Keratinocyte (primary cell): ENCODE results near the gene COPG2. TPM values are rescaled to one million over a fixed set of nuclear protein-coding genes. Genes with fewer than 3 reads are reported as not detected.

Experiments
- DNase-seq: peaks from one replicate; pipeline ENCODE4 v3.0.0-alpha.2; 2011; ENCODE audit warnings: low read depth, missing footprints, low spot score
- FAIRE-seq: peaks from 2 replicates; lab custom pipeline; 2011; peaks lifted over from hg19 to GRCh38; lab: Jason Lieb, UNC
- H2AFZ ChIP-seq: 2 replicates; pipeline ENCODE4 v1.6.0; 2012; ENCODE audit warnings: low read length, control low read depth, inconsistent platforms; ENCODE audit not compliant: control insufficient read depth
- H3K27ac ChIP-seq: 2 replicates; pipeline ENCODE4 v1.5.1; 2011; ENCODE audit warnings: low read length; ENCODE audit not compliant: control insufficient read depth, insufficient read depth
- H3K27me3 ChIP-seq: 3 replicates; pipeline ENCODE4 v1.6.0; 2011; ENCODE audit warnings: low read length; ENCODE audit not compliant: control insufficient read depth, insufficient read depth; ENCODE audit errors: extremely low read depth
- H3K36me3 ChIP-seq, 2 experiments: 2 replicates in 1 of 2; 3 replicates in 1 of 2; pipeline ENCODE4 v1.5.1; 2011; ENCODE audit warnings: low read length in 2 of 2, mild to moderate bottlenecking in 1 of 2; ENCODE audit not compliant: control insufficient read depth in 2 of 2, insufficient read depth in 2 of 2; ENCODE audit errors: extremely low read depth in 1 of 2
- H3K4me1 ChIP-seq: 3 replicates; pipeline ENCODE4 v1.5.1; 2011; ENCODE audit warnings: low read length; ENCODE audit not compliant: control insufficient read depth, insufficient read depth; ENCODE audit errors: extremely low read depth
- H3K4me2 ChIP-seq: 3 replicates; pipeline ENCODE4 v1.6.0; 2011; ENCODE audit warnings: low read depth, low read length; ENCODE audit not compliant: control insufficient read depth, insufficient read depth; ENCODE audit errors: extremely low read depth
- H3K4me3 ChIP-seq, 3 experiments: fragments of 200-600 bp in 1 of 3; sonication (generic) in 1 of 3; 2 replicates in 2 of 3; 3 replicates in 1 of 3; pipeline ENCODE4 v1.5.1; 2011 to 2016; ENCODE audit warnings: low read length in 3 of 3, mild to moderate bottlenecking in 3 of 3, control low read depth in 2 of 3, inconsistent platforms in 1 of 3, low read depth in 1 of 3, mixed read lengths in 1 of 3, mixed run types in 1 of 3, moderate library complexity in 1 of 3; ENCODE audit not compliant: control insufficient read depth in 2 of 3, insufficient read depth in 2 of 3; ENCODE audit errors: extremely low read depth in 1 of 3
- H3K79me2 ChIP-seq: 2 replicates; pipeline ENCODE4 v1.6.0; 2012; ENCODE audit warnings: low read length; ENCODE audit not compliant: control insufficient read depth, insufficient read depth
- H3K9ac ChIP-seq: 3 replicates; pipeline ENCODE4 v1.6.0; 2011; ENCODE audit warnings: low read length; ENCODE audit not compliant: control insufficient read depth, insufficient read depth; ENCODE audit errors: extremely low read depth
- H3K9me1 ChIP-seq: 3 replicates; pipeline ENCODE4 v1.6.0; 2011; ENCODE audit warnings: low read length; ENCODE audit not compliant: control insufficient read depth, insufficient read depth; ENCODE audit errors: extremely low read depth
- H3K9me3 ChIP-seq: 2 replicates; pipeline ENCODE4 v1.5.1; 2012; ENCODE audit warnings: low read depth, low read length; ENCODE audit not compliant: control insufficient read depth
- H4K20me1 ChIP-seq: 3 replicates; pipeline ENCODE4 v1.6.0; 2011; ENCODE audit warnings: low read length; ENCODE audit not compliant: control insufficient read depth, insufficient read depth; ENCODE audit errors: extremely low read depth
- CTCF ChIP-seq, 3 experiments: IDR thresholded peaks in 1 of 3; conservative IDR thresholded peaks in 1 of 3; optimal IDR thresholded peaks in 1 of 3; 2 replicates in 2 of 3; 3 replicates in 1 of 3; pipeline versions ENCODE3 to v1.5.1; 2011; ENCODE audit warnings: low read length in 3 of 3, mild to moderate bottlenecking in 3 of 3, moderate library complexity in 2 of 3, control low read depth in 1 of 3, inconsistent platforms in 1 of 3; ENCODE audit not compliant: insufficient read depth in 2 of 3; ENCODE audit errors: extremely low read depth in 1 of 3
- EZH2 ChIP-seq: IDR thresholded peaks from one replicate; pipeline ENCODE4 v1.6.1; 2012; ENCODE audit warnings: inconsistent platforms, mild to moderate bottlenecking, low read length, moderate library complexity
- dilution Hi-C: fragments of 300-500 bp; cut with MboI; formaldehyde crosslinking; loops from one replicate; pipeline ENCODE4 v1.7.0; 2020; ENCODE audit warnings: low sequenced_read_pairs; ENCODE audit not compliant: extremely low pct_ligation_motif_present
- polyA plus RNA-seq, 5 experiments: library from polyadenylated mRNA; depleted of rRNA in 3 of 5; stranded (reverse) in 3 of 5; stranded (forward) in 1 of 5; unstranded in 1 of 5; fragments of >200 nt; gene quantifications; 1 replicate in 1 of 5; 2 replicates in 3 of 5; 3 replicates in 1 of 5; pipeline versions ENCODE4 v1.2.1 to v1.2.3, GENCODE V29; 2011 to 2012; ENCODE audit warnings: missing spikeins in 2 of 5, low read depth in 1 of 5, low replicate concordance in 1 of 5

Gene COPG2
- polyA plus RNA-seq, 1 donor (not counting 4 experiments of a cell fraction or from before 2014, with no cell fraction given) = 38.8 TPM

- no peaks in the 10 kb centered on the region for H4K20me1 ChIP-seq
- DNase-seq = no peak
Measured at GRCh38 chr7:130700760-130701159, 32.2 kb upstream of the COPG2 start.

GRCh38 chr7:130699686-130700085 is 31.1 kb upstream of the COPG2 start:
- DNase-seq = no peak
- Histone ChIP-seq H2AFZ (no peak overlapping the region), H3K9me3 (no peaks in the 10 kb centered on the region), H3K9me1 (no peaks in the 10 kb centered on the region), H3K27me3 (peaks cover 2% of the 10 kb centered on the region), H3K4me1 (no peaks in the 10 kb centered on the region), H4K20me1 (no peaks in the 10 kb centered on the region), H3K27ac (no peak overlapping the region), H3K79me2 (no peaks in the 10 kb centered on the region), H3K4me2 (no peak overlapping the region), H3K9ac (no peak overlapping the region), H3K36me3 (no peaks in the 10 kb centered on the region), H3K4me3 (no peak overlapping the region)
- FAIRE-seq = no peak
- no peak for TF ChIP-seq CTCF (optimal IDR thresholded peaks at IDR 0.05 in 1 of 3, IDR thresholded peaks at IDR 0.05 in 1 of 3, conservative IDR thresholded peaks at IDR 0.05 in 1 of 3; ENCODE audit: extremely low read depth in 1 of 3, insufficient read depth in 2 of 3, low read length in 3 of 3)
- TF ChIP-seq EZH2 = no peak
- dilution Hi-C loops = no loop called here

More at GRCh38 chr7:130700760-130701159, 32.2 kb upstream of the COPG2 start:
- no peak overlapping the region for H3K4me2 ChIP-seq
- H3K27me3 ChIP-seq = peaks cover 2% of the 10 kb centered on the region
- H3K79me2 ChIP-seq = no peaks in the 10 kb centered on the region
- no peaks in the 10 kb centered on the region for H3K36me3 ChIP-seq
- no peaks in the 10 kb centered on the region for H3K9me3 ChIP-seq
- H3K27ac ChIP-seq = no peak overlapping the region
- H3K4me1 ChIP-seq = no peaks in the 10 kb centered on the region
- dilution Hi-C loops = no loop called here
- no peaks in the 10 kb centered on the region for H3K9me1 ChIP-seq
- no peak for FAIRE-seq
- no peak overlapping the region for H3K4me3 ChIP-seq
- H2AFZ ChIP-seq = no peak overlapping the region
- H3K9ac ChIP-seq = no peak overlapping the region
- TF ChIP-seq EZH2 = no peak
- no peak for TF ChIP-seq CTCF (optimal IDR thresholded peaks at IDR 0.05 in 1 of 3, IDR thresholded peaks at IDR 0.05 in 1 of 3, conservative IDR thresholded peaks at IDR 0.05 in 1 of 3; ENCODE audit: extremely low read depth in 1 of 3, insufficient read depth in 2 of 3, low read length in 3 of 3)
